Lower leg skin (tissue), 4 donors: ENCODE measurements around the gene CC2D1A. TPM values are rescaled to one million over a fixed set of nuclear protein-coding genes. Genes with fewer than 3 reads are reported as not detected.

Experiments used
- DNase-seq, 2 donors: peaks; one replicate each; pipeline ENCODE4 v3.0.0-alpha.2; 2019; ENCODE audit warnings: low spot score in 2 of 2
- H3K4me3 ChIP-seq: fragments of 200-600 bp; sonication (generic); 2 replicates; pipeline ENCODE4 v1.5.1; 2017; ENCODE audit warnings: mild to moderate bottlenecking, low read depth; ENCODE audit not compliant: poor library complexity, severe bottlenecking
- POLR2A ChIP-seq, 2 donors: fragments of 450-650 bp; IDR thresholded peaks; one replicate each; pipeline ENCODE4 v1.6.1; 2016 to 2017; ENCODE audit warnings: antibody characterized with exemption in 2 of 2, mild to moderate bottlenecking in 1 of 2, moderate library complexity in 1 of 2
- WGBS, 2 donors: methylation state at CpG; one replicate each; pipeline ENCODE4 v1.1.5; 2018; 5-methylcytosine and 5-hydroxymethylcytosine counted together
- intact Hi-C: fragments of 100-400 bp; cut with DNase I; formaldehyde crosslinking; loops from one replicate; pipeline ENCODE4 v1.15.0; 2023; ENCODE audit warnings: low total_unique reads
- total RNA-seq, 4 donors: library from RNA; depleted of rRNA; stranded (reverse); fragments of >200 nt; gene quantifications; one replicate each; pipeline ENCODE4 v1.1.0, GENCODE V29; 2016
- TF ChIP-seq, protein P1 (sequence below), 3 donors: fragments of 450-650 bp; IDR thresholded peaks; one replicate each; pipeline ENCODE4 v1.5.1; 2016; ENCODE audit warnings: antibody characterized with exemption in 3 of 3, mild to moderate bottlenecking in 3 of 3, moderate library complexity in 2 of 3

CC2D1A gene
- total RNA-seq, 4 donors from 2014 or later: 48.9 to 104 (median 54.8) TPM

DNA sequence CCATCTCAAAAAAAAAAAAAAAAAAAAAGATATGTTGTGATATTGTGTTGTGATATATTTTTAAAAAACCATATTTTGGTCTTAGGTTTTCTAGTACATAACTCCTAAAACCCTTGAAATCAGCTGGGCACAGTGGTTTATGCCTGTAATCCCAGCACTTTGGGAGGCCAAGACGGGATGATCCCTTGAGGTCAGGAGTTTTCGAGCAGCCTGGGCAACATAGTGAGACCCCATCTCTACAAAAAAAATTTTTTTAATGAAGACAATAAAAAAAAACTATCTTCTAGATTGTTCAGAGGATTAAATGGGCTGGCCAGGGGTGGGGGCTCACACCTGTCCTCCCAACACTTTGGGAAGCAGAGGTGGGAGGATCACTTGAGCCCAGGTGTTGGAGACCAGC, 45.0 kb downstream of the CC2D1A start:
- intact Hi-C loops: loop anchor here (10.0 kb wide), 1 partner anchor 1144 kb away; no protein-coding TSS in a partner anchor
- no peak for DNase-seq
- WGBS, 2 donors: 86 to 93% methylated on average over 2 of the region's 2 CpGs
- TF ChIP-seq, protein P1, sequence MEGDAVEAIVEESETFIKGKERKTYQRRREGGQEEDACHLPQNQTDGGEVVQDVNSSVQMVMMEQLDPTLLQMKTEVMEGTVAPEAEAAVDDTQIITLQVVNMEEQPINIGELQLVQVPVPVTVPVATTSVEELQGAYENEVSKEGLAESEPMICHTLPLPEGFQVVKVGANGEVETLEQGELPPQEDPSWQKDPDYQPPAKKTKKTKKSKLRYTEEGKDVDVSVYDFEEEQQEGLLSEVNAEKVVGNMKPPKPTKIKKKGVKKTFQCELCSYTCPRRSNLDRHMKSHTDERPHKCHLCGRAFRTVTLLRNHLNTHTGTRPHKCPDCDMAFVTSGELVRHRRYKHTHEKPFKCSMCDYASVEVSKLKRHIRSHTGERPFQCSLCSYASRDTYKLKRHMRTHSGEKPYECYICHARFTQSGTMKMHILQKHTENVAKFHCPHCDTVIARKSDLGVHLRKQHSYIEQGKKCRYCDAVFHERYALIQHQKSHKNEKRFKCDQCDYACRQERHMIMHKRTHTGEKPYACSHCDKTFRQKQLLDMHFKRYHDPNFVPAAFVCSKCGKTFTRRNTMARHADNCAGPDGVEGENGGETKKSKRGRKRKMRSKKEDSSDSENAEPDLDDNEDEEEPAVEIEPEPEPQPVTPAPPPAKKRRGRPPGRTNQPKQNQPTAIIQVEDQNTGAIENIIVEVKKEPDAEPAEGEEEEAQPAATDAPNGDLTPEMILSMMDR (IDR thresholded peaks at IDR 0.05): no peak
- no peak for TF ChIP-seq POLR2A (IDR thresholded peaks at IDR 0.05)
- no peak overlapping the region for H3K4me3 ChIP-seq

DNA sequence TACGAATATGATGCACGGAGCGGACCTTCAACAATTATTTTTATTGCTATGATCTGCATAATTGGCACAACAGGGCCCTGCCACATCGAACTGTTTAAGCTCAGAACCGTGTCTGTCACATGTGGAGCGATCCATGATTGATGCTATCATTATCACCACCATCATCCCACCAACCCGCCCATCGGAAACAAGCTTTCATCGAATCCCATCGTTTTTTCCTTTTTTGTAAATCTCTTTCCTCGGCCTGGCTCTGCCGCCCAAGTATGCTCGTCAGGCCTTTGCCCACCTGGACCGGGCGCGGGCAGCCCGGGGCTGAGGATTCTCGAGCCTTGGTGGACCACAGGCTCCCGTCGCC, 45.8 kb downstream of the CC2D1A start:
- TF ChIP-seq, protein P1 (IDR thresholded peaks at IDR 0.05): no peak
- no peak for TF ChIP-seq POLR2A (IDR thresholded peaks at IDR 0.05)
- no peak for DNase-seq
- 6 to 7% methylated on average over 20 of the region's 20 CpGs for WGBS, 2 donors
- intact Hi-C loops: loop anchor here (10.0 kb wide), 1 partner anchor 1143 kb away; no protein-coding TSS in a partner anchor
- no peak overlapping the region for H3K4me3 ChIP-seq

DNA sequence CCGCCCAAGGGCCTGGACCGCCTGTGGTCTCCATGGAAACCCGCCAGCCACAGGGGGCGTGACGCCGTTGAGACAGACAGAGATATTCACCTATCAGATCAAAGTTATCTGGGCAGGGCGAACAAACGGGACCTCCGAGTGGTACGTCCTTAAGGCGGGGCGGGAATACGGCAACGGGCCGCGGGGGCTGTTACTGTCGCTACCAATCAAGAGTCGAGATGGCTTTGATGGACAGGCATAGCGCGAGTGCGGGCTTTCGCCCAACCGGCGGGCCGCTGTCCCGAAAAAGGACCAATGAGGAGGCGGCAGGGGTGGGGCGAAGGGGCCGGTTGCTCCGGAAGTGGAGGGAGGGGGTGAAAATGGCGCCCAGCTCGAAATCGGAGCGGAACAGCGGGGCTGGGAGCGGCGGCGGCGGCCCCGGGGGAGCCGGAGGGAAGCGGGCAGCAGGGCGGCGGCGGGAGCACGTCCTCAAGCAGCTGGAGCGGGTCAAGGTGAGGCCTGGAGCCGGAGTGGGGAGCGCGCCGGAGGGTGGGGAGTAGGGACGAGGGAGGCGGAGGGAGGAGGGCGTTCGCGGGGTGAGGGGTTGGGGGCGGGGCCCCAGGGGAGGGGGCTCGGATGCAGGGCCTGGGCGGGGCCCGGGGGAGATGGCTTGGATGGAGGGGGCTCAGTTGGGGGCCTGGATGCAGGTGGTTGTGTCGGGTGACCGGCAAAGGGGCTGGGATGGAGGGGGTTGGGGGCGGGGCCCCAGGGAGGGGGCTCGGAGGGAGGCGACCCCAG, 46.3 kb downstream of the CC2D1A start, which contains the start of gene DCAF15:
TSS of gene DCAF15 (plus strand) at position 356 of the 777 bp plus-strand sequence. CDS start at position 360, 4 bp downstream.
- intact Hi-C loops: loop anchor here (10.0 kb wide), 1 partner anchor 1142 kb away; no protein-coding TSS in a partner anchor
- peak within 1 kb of the TSS; percentile 61 for H3K4me3 ChIP-seq
- WGBS, 2 donors: 0 to 1% methylated on average over 58 to 63 of the region's 65 CpGs

DNA sequence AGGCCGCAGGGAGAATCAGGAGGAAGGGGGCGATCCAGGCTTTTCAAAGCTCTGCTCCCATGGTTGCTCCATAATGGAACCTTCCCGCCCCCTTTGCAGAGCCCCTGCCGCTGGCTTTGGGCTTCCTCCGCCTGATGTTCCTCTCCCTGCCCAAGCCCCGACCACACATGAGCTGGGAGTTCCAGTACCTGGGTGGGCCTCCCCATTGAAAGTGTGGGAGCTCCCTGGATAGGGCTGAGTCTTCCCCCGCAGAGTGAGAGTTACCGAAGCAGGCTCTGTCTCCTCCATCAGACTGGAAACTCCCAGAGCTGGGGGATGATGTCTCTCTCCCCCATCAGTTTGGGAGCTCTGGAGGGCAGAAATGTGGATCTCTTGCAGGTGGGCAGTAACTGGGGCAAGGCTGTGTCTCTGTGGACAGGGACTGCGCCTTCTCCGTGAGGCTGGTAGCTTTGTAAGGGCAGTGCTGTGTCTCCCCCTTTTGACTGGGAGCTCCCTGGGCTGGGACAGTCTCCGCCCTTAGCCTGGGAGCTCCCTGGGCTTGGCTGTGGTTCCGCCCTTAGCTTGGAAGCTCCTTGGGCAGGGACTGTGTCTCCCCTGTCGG, 47.0 kb downstream of the CC2D1A start:
- 1% methylated on average over 8 to 13 of the region's 13 CpGs for WGBS, 2 donors
- H3K4me3 ChIP-seq: peak overlapping the region; percentile 61
- intact Hi-C loops: loop anchor here (10.0 kb wide), 1 partner anchor 1142 kb away; no protein-coding TSS in a partner anchor
- DNase-seq: peak; percentile 34 to 90
- TF ChIP-seq, protein P1 (IDR thresholded peaks at IDR 0.05): no peak
- no peak for TF ChIP-seq POLR2A (IDR thresholded peaks at IDR 0.05)

More for the DNA sequence above, 46.3 kb downstream of the CC2D1A start, which contains the start of gene DCAF15:
- DNase-seq: peak; percentile 99 to 100
- TF ChIP-seq, protein P1 (IDR thresholded peaks at IDR 0.05): no peak
- no peak for TF ChIP-seq POLR2A (IDR thresholded peaks at IDR 0.05)

DNA sequence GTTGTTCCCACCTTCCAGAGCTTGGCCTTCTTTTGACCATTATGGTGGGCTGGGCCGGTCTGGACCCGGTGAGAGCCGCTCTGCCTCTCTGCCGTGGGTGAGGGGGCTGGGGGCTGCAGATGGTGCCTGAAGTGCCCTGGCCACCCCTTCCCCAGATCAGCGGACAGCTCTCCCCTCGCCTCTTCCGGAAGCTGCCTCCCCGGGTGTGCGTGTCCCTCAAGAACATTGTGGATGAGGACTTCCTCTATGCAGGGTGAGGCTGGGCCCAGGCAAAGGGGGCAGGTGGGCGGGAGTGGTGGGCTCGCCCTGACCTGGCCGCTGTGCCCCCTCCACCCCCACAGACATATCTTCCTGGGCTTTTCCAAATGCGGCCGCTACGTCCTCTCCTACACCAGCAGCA, 48.2 kb downstream of the CC2D1A start:
- H3K4me3 ChIP-seq: no peak overlapping the region
- DNase-seq: peak in 1 of 2 donors; percentile 82
- intact Hi-C loops: loop anchor here (10.0 kb wide), 1 partner anchor 1141 kb away; no protein-coding TSS in a partner anchor
- 90% methylated on average over 12 to 13 of the region's 15 CpGs for WGBS, 2 donors
- TF ChIP-seq, protein P1 (IDR thresholded peaks at IDR 0.05): no peak
- TF ChIP-seq POLR2A (IDR thresholded peaks at IDR 0.05): no peak
